Sigmoid colon (tissue), 7 donors: ENCODE results near the gene BBC3. TPM values are rescaled to one million over a fixed set of nuclear protein-coding genes. Genes with fewer than 3 reads are reported as not detected.
A peak's percentile ranks its signal among the peaks of the same experiment; 100 is the strongest.

Source experiments
- DNase-seq: peaks from one replicate; pipeline ENCODE4 v3.0.0-alpha.2; 2019
- H3K27ac ChIP-seq, 4 donors: fragments of 200-600 bp; sonication (generic); one replicate each; pipeline ENCODE4 v1.5.1; 2016 to 2019; ENCODE audit warnings: mild to moderate bottlenecking in 1 of 4
- H3K27me3 ChIP-seq, 3 donors: fragments of 200-600 bp; sonication (generic); one replicate each; pipeline ENCODE4 v1.5.1; 2019; ENCODE audit warnings: mild to moderate bottlenecking in 1 of 3
- H3K36me3 ChIP-seq, 4 donors: fragments of 200-600 bp; sonication (generic); one replicate each; pipeline ENCODE4 v1.5.1; 2016 to 2019
- H3K4me1 ChIP-seq, 4 donors: fragments of 200-600 bp; sonication (generic); one replicate each; pipeline ENCODE4 v1.5.1; 2017 to 2019
- H3K4me3 ChIP-seq, 4 donors: fragments of 200-600 bp; sonication (generic); one replicate each; pipeline ENCODE4 v1.5.1; 2017 to 2019; ENCODE audit warnings: mild to moderate bottlenecking in 2 of 4, moderate library complexity in 1 of 4
- H3K9me3 ChIP-seq, 4 donors: fragments of 200-600 bp in 3 of 4; sonication (generic) in 3 of 4; one replicate each; pipeline versions ENCODE4 v1.5.1 to v1.6.1; 2013 to 2019
- CTCF ChIP-seq, 4 experiments: fragments of 450-650 bp in 3 of 4; fragments of 200-600 bp in 1 of 4; IDR thresholded peaks; one replicate each; pipeline ENCODE4 v1.5.1; 2016 to 2019; ENCODE audit warnings: antibody characterized with exemption in 4 of 4, mild to moderate bottlenecking in 3 of 4, moderate library complexity in 2 of 4
- EP300 ChIP-seq, 4 donors: sonication (generic); formaldehyde crosslinking; IDR thresholded peaks; one replicate each; pipeline ENCODE4 v1.6.1; 2017; ENCODE audit warnings: antibody characterized with exemption in 4 of 4
- POLR2A ChIP-seq, 2 donors: fragments of 450-650 bp; IDR thresholded peaks; one replicate each; pipeline ENCODE4 v1.6.1; 2016; ENCODE audit warnings: antibody characterized with exemption in 2 of 2, mild to moderate bottlenecking in 2 of 2, moderate library complexity in 2 of 2
- POLR2AphosphoS5 ChIP-seq, 4 donors: sonication (generic); formaldehyde crosslinking; IDR thresholded peaks; one replicate each; pipeline ENCODE4 v1.6.1; 2017; ENCODE audit warnings: antibody characterized with exemption in 4 of 4
- whole genome bisulfite sequencing, 2 donors: extraction: QIAGEN DNeasy Blood & Tissue Kit; methylation state at CpG; one replicate each; pipeline ENCODE4 v1.1.7; 2013; 5-methylcytosine and 5-hydroxymethylcytosine counted together
- intact Hi-C: fragments of 100-400 bp; cut with DNase I; formaldehyde crosslinking; loops from one replicate; pipeline ENCODE4 v1.15.1; 2023
- polyA plus RNA-seq, 3 donors: library from polyadenylated mRNA; stranded (reverse); fragments of 200-250 nt; gene quantifications; one replicate each; pipeline ENCODE4 v1.2.3, GENCODE V29; 2013
- total RNA-seq, 4 donors: library from RNA; depleted of rRNA; stranded (reverse); fragments of >200 nt; gene quantifications; one replicate each; pipeline ENCODE4 v1.1.0, GENCODE V29; 2016
- donor health status: healthy with polysubstance abuse.
- donor health status: Bipolar disorder and iron deficiency.
- donor health status: healthy.

BBC3 gene
- total and polyA plus RNA-seq, 7 donors, result 2.5 to 39.5 (median 5.4) TPM

GRCh38 chr19:47274891-47275761 lies 44.1 kb upstream of the BBC3 start:
- peak overlapping the region; percentile 32 to 73 (median 70) for H3K4me3 ChIP-seq
- no peaks in the 10 kb centered on the region for H3K9me3 ChIP-seq
- TF ChIP-seq CTCF (IDR thresholded peaks at IDR 0.05) (no peak), POLR2AphosphoS5 (IDR thresholded peaks at IDR 0.05) (peak in 1 of 4 donors; percentile 35), POLR2A (IDR thresholded peaks at IDR 0.05) (no peak)
- no peaks in the 10 kb centered on the region for H3K27me3 ChIP-seq
- WGBS, 2 donors, result 10 to 11% methylated on average over 82 of the region's 82 CpGs
- H3K27ac ChIP-seq, result peak overlapping the region; percentile 93 to 97 (median 97)
- DNase-seq, result peak; percentile 83
- peaks cover 12 to 14% (median 13%) of the 10 kb centered on the region in 4 donors for H3K36me3 ChIP-seq
- H3K4me1 ChIP-seq, result peaks cover 0 to 58% (median 49%) of the 10 kb centered on the region in 4 donors
- intact Hi-C loops, result loop anchor here (10.0 kb wide), 3 partner anchors 330 to 1350 kb away; partner anchors contain the start of genes BICRA and EHD2

- intact Hi-C loops, result loop anchor here (10.0 kb wide), 3 partner anchors 331 to 1351 kb away; partner anchors contain the start of genes BICRA and EHD2
- DNase-seq, result peak; percentile 99
- 1 to 2% methylated on average over 72 of the region's 72 CpGs for WGBS, 2 donors
- Histone ChIP-seq H3K27ac (peak within 1 kb of the TSS; percentile 93 to 97 (median 97)), H3K27me3 (no peaks in the 10 kb centered on the region), H3K4me1 (peaks cover 0 to 53% (median 46%) of the 10 kb centered on the region in 4 donors), H3K36me3 (peaks cover 12 to 22% (median 17%) of the 10 kb centered on the region in 4 donors), H3K4me3 (peak within 1 kb of the TSS; percentile 69 to 73 (median 70)), H3K9me3 (no peaks in the 10 kb centered on the region)
- TF ChIP-seq POLR2AphosphoS5 (IDR thresholded peaks at IDR 0.05) (peak; percentile 57 to 74 (median 70)), POLR2A (IDR thresholded peaks at IDR 0.05) (peak in 1 of 2 donors; percentile 5), EP300 (IDR thresholded peaks at IDR 0.05) (no peak)
These were observed 43.3 kb upstream of the BBC3 start, which contains the start of gene INAFM1 for GRCh38 chr19:47274071-47274890. INAFM1 (plus strand) TSS chr19:47274885; CDS start chr19:47274920, 35 bp downstream.

GRCh38 chr19:47273313-47274070 lies 42.5 kb upstream of the BBC3 start:
- intact Hi-C loops, result loop anchor here (1.0 to 10.0 kb wide), 5 partner anchors 16 to 1351 kb away; partner anchors contain the start of genes BICRA and EHD2
- H3K4me1 ChIP-seq, result peaks cover 0 to 45% (median 42%) of the 10 kb centered on the region in 4 donors
- TF ChIP-seq POLR2A (IDR thresholded peaks at IDR 0.05) (peak; percentile 78 to 82), CTCF (IDR thresholded peaks at IDR 0.05) (no peak), POLR2AphosphoS5 (IDR thresholded peaks at IDR 0.05) (peak; percentile 95 to 97 (median 97))

GRCh38 chr19:47272448-47273312 lies 41.7 kb upstream of the BBC3 start:
- WGBS, 2 donors, result 36 to 38% methylated on average over 42 of the region's 42 CpGs
- Histone ChIP-seq H3K4me1 (peaks cover 0 to 40% (median 38%) of the 10 kb centered on the region in 4 donors), H3K27ac (peak overlapping the region; percentile 93 to 97 (median 97)), H3K36me3 (peaks cover 12 to 35% (median 18%) of the 10 kb centered on the region in 4 donors), H3K4me3 (peak overlapping the region; percentile 69 to 73 (median 70)), H3K27me3 (no peaks in the 10 kb centered on the region), H3K9me3 (no peaks in the 10 kb centered on the region)
- intact Hi-C loops, result loop anchor here (1.0 to 10.0 kb wide), 5 partner anchors 15 to 1352 kb away; partner anchors contain the start of genes BICRA and EHD2
- peak; percentile 86 for DNase-seq
- TF ChIP-seq POLR2A (IDR thresholded peaks at IDR 0.05) (no peak), EP300 (IDR thresholded peaks at IDR 0.05) (no peak), CTCF (IDR thresholded peaks at IDR 0.05) (no peak), POLR2AphosphoS5 (IDR thresholded peaks at IDR 0.05) (no peak)

More at GRCh38 chr19:47273313-47274070, 42.5 kb upstream of the BBC3 start:
- Histone ChIP-seq H3K36me3 (peaks cover 12 to 27% (median 17%) of the 10 kb centered on the region in 4 donors), H3K27me3 (no peaks in the 10 kb centered on the region), H3K9me3 (no peaks in the 10 kb centered on the region), H3K4me3 (peak overlapping the region; percentile 69 to 73 (median 70)), H3K27ac (peak overlapping the region; percentile 93 to 97 (median 97))
- peak; percentile 97 for DNase-seq
- 0% methylated on average over 54 of the region's 54 CpGs for WGBS, 2 donors
